ENCODE measurements around the gene MYO1B. TPM values are rescaled to one million over a fixed set of nuclear protein-coding genes. Genes with fewer than 3 reads are reported as not detected.

MYO1B gene
- total RNA-seq, 1 donor from 2014 or later = 67.7 TPM

DNA sequence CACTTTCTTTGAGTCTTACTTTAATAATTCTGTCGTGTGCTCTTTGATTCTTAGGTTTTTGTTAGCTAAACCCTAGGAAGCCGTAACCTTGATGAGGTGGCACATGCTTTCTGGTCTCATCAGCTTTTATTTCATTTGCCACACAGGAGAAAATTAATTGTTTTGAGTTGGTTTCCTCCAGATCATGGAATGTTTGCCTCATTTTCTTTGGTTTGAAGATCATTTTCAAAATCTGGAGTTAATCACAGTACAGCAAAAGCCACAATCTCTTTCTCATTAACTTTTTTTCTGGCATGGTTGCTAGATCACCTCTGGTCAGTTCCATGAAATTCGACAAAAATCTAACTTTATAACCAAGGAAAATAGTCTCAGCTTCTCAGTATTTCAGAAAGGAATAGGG, 182.9 kb downstream of the MYO1B start:
- TF ChIP-seq, protein P1, sequence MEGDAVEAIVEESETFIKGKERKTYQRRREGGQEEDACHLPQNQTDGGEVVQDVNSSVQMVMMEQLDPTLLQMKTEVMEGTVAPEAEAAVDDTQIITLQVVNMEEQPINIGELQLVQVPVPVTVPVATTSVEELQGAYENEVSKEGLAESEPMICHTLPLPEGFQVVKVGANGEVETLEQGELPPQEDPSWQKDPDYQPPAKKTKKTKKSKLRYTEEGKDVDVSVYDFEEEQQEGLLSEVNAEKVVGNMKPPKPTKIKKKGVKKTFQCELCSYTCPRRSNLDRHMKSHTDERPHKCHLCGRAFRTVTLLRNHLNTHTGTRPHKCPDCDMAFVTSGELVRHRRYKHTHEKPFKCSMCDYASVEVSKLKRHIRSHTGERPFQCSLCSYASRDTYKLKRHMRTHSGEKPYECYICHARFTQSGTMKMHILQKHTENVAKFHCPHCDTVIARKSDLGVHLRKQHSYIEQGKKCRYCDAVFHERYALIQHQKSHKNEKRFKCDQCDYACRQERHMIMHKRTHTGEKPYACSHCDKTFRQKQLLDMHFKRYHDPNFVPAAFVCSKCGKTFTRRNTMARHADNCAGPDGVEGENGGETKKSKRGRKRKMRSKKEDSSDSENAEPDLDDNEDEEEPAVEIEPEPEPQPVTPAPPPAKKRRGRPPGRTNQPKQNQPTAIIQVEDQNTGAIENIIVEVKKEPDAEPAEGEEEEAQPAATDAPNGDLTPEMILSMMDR (conservative IDR thresholded peaks at IDR 0.05) = no peak
- no peak overlapping the region for H3K27ac Mint-ChIP-seq
- no peak for DNase-seq (ENCODE audit: extremely low spot score, unreplicated experiment)
- H3K27me3 Mint-ChIP-seq = no peaks in the 10 kb centered on the region
- peaks cover 9% of the 10 kb centered on the region for H3K36me3 Mint-ChIP-seq
- no peaks in the 10 kb centered on the region for H3K4me1 Mint-ChIP-seq (ENCODE audit: unreplicated experiment)
- no peak overlapping the region for H3K4me3 Mint-ChIP-seq
- no peaks in the 10 kb centered on the region for H3K9me3 Mint-ChIP-seq

DNA sequence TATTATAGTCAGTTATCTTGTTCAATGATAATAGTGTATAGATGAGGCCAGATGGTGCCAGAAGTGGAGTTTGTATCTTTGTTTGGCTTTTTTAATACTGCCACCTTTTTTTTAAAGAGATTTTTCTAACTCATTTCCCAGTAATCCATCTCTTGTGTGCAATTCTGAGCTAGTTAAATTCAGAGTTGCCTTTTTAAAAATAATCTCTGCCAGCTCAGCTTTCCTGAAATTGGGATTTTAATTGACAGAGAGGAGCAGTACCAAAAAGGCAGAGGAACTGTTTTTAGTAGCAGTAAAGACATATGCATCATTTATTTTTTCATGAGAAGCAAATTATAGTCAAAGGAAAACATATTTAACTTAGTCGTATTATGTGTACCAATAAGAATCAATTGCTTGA, 185.3 kb downstream of the MYO1B start:
- H3K27me3 Mint-ChIP-seq = no peaks in the 10 kb centered on the region
- H3K27ac Mint-ChIP-seq = no peak overlapping the region
- no peak for DNase-seq (ENCODE audit: extremely low spot score, unreplicated experiment)
- H3K36me3 Mint-ChIP-seq = peaks cover 5% of the 10 kb centered on the region
- no peaks in the 10 kb centered on the region for H3K4me1 Mint-ChIP-seq (ENCODE audit: unreplicated experiment)
- no peaks in the 10 kb centered on the region for H3K9me3 Mint-ChIP-seq
- TF ChIP-seq, protein P1 (conservative IDR thresholded peaks at IDR 0.05) = no peak
- H3K4me3 Mint-ChIP-seq = no peak overlapping the region

DNA sequence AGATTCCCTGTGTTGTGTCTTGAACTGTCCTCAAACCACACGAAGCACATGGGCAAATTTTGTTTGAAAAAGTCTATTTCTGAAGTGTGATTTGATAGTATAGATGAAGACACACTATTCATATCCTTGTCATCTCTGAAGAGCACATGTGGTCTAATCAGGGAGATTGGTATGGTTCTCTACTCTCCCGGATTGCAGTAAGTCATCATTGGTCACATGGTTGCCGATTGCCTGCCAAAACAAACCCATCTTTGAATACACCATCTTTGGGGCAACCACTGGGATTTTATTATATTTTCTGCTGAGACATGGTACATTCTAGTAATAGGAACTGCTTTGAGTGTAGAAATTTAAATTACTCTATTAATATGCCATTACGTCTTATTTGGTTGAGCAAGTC, 186.9 kb downstream of the MYO1B start:
- TF ChIP-seq, protein P1 (conservative IDR thresholded peaks at IDR 0.05) = no peak
- Mint-ChIP-seq H3K27me3 (no peaks in the 10 kb centered on the region), H3K4me3 (no peak overlapping the region), H3K36me3 (no peaks in the 10 kb centered on the region), H3K27ac (no peak overlapping the region), H3K9me3 (no peaks in the 10 kb centered on the region), H3K4me1 (ENCODE audit: unreplicated experiment) (no peaks in the 10 kb centered on the region)
- no peak for DNase-seq (ENCODE audit: extremely low spot score, unreplicated experiment)

DNA sequence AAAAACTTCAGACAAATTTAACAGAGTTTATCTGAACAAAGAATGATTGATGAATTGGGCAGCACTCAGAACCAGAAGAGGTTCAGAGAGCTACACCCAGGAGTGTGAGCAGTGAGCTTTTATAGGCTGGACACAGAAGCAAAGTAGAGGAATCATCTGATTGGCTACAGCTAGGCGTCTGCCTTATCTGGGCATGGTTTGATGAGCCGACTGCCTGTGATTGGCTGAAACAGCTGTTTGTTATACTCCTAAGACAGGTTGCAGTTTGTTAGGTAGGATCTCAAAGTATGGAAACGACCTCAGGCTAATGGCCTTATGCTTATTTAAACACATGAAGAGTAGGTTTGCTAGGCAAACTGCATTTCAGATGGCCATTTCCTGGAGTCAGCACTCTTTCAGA, 188.9 kb downstream of the MYO1B start:
- H3K9me3 Mint-ChIP-seq = no peaks in the 10 kb centered on the region
- H3K4me1 Mint-ChIP-seq (ENCODE audit: unreplicated experiment) = no peaks in the 10 kb centered on the region
- H3K27me3 Mint-ChIP-seq = no peaks in the 10 kb centered on the region
- H3K36me3 Mint-ChIP-seq = no peaks in the 10 kb centered on the region
- H3K4me3 Mint-ChIP-seq = no peak overlapping the region
- H3K27ac Mint-ChIP-seq = no peak overlapping the region
- DNase-seq (ENCODE audit: extremely low spot score, unreplicated experiment) = no peak
- TF ChIP-seq, protein P1 (conservative IDR thresholded peaks at IDR 0.05) = no peak

DNA sequence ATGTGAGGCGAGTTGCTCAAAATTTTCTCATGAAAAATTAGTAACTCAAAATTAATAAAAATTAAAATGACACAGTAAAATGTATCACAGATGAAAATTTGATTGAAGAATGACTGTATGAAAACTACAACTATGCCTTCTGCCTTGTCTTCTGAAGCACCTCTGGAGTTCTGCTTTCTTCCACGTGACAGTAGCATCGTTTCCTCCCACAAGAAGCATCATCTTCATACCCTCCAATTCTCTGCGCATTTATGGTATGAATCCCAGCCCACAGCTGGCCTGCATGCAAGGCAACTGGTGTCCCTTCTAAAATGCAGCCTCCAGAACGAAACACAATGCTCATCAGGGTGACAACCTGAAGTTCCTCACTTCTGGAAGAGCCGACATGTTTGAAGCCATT, 189.9 kb downstream of the MYO1B start:
- H3K36me3 Mint-ChIP-seq = no peaks in the 10 kb centered on the region
- no peaks in the 10 kb centered on the region for H3K9me3 Mint-ChIP-seq
- no peaks in the 10 kb centered on the region for H3K4me1 Mint-ChIP-seq (ENCODE audit: unreplicated experiment)
- no peak for DNase-seq (ENCODE audit: extremely low spot score, unreplicated experiment)
- TF ChIP-seq, protein P1 (conservative IDR thresholded peaks at IDR 0.05) = no peak
- no peaks in the 10 kb centered on the region for H3K27me3 Mint-ChIP-seq
- H3K27ac Mint-ChIP-seq = no peak overlapping the region
- no peak overlapping the region for H3K4me3 Mint-ChIP-seq
